Endothelial cell of umbilical vein (primary cell): ENCODE measurements around the gene ANAPC2. TPM values are rescaled to one million over a fixed set of nuclear protein-coding genes. Genes with fewer than 3 reads are reported as not detected.

Experiments
- BruUV-seq: library from RNA; stranded (reverse); fragments of 400-500 nt; replicated peaks from 2 replicates; lab custom pipeline; 2021; lab: Mats Ljungman, UMichigan
- CTCF ChIA-PET: fragments of 300-600, 350-600 bp; sonication (Branson Sonifier 250); formaldehyde crosslinking; loops from one replicate; lab custom pipeline; 2021; ENCODE audit warnings: antibody characterized with exemption, inconsistent platforms; lab: Charles Lee
- POLR2A ChIA-PET: fragments of 300-600, 350-600 bp; sonication (Branson Sonifier 250); formaldehyde crosslinking; loops from one replicate; lab custom pipeline; 2021; ENCODE audit warnings: antibody characterized with exemption, inconsistent platforms; lab: Charles Lee
- DNase-seq: peaks from one replicate; pipeline ENCODE4 v3.0.0-alpha.2; 2011; ENCODE audit warnings: low read depth, low spot score
- FAIRE-seq: peaks from 2 replicates; lab custom pipeline; 2011; peaks lifted over from hg19 to GRCh38; lab: Jason Lieb, UNC
- H2AFZ ChIP-seq: 2 replicates; pipeline ENCODE4 v1.6.0; 2012; ENCODE audit warnings: low read depth, low read length, control low read depth, inconsistent platforms
- H3K27ac ChIP-seq: 2 replicates; pipeline ENCODE4 v1.5.1; 2011; ENCODE audit warnings: low read depth, mild to moderate bottlenecking, control low read depth, low read length, moderate library complexity; ENCODE audit not compliant: insufficient read depth
- H3K27me3 ChIP-seq, 2 experiments: 2 replicates each; pipeline versions ENCODE4 v1.6.0 to v1.6.1; 2011; ENCODE audit warnings: low read length in 2 of 2, mixed read lengths in 1 of 2; ENCODE audit not compliant: control insufficient read depth in 2 of 2, insufficient read depth in 2 of 2
- H3K36me3 ChIP-seq, 2 experiments: 2 replicates in 1 of 2; 3 replicates in 1 of 2; pipeline ENCODE4 v1.5.1; 2011; ENCODE audit warnings: low read length in 2 of 2, mild to moderate bottlenecking in 1 of 2, moderate library complexity in 1 of 2; ENCODE audit not compliant: control insufficient read depth in 2 of 2, insufficient read depth in 2 of 2; ENCODE audit errors: extremely low read depth in 1 of 2
- H3K4me1 ChIP-seq: 3 replicates; pipeline ENCODE4 v1.5.1; 2011; ENCODE audit warnings: mild to moderate bottlenecking, low read length; ENCODE audit not compliant: control insufficient read depth, insufficient read depth; ENCODE audit errors: extremely low read depth
- H3K4me2 ChIP-seq: 2 replicates; pipeline ENCODE4 v1.6.1; 2011; ENCODE audit warnings: low read length, control low read depth, mixed read lengths; ENCODE audit not compliant: insufficient read depth
- H3K4me3 ChIP-seq, 3 experiments: fragments of 200-600 bp in 1 of 3; sonication (generic), shearing (Covaris generic) in 1 of 3; replicated peaks in 1 of 3; 2 replicates each; pipeline ENCODE4 v1.5.1; 2011 to 2016; ENCODE audit warnings: control low read depth in 3 of 3, low read length in 3 of 3, mild to moderate bottlenecking in 2 of 3, inconsistent platforms in 1 of 3, low read depth in 1 of 3, moderate library complexity in 1 of 3; ENCODE audit not compliant: insufficient read depth in 1 of 3
- H3K79me2 ChIP-seq: 2 replicates; pipeline ENCODE4 v1.6.0; 2012; ENCODE audit warnings: low read length, inconsistent platforms; ENCODE audit not compliant: control insufficient read depth, insufficient read depth
- H3K9ac ChIP-seq: replicated peaks from 2 replicates; pipeline ENCODE3; 2011; ENCODE audit warnings: low read length, control low read depth; ENCODE audit not compliant: insufficient read depth; ENCODE audit errors: extremely low read depth
- H3K9me1 ChIP-seq: replicated peaks from 3 replicates; pipeline ENCODE4 v1.6.0; 2011; ENCODE audit warnings: mild to moderate bottlenecking, low read length; ENCODE audit not compliant: control insufficient read depth, insufficient read depth; ENCODE audit errors: extremely low read depth
- H3K9me3 ChIP-seq: replicated peaks from 2 replicates; pipeline ENCODE4 v1.5.1; 2012; ENCODE audit warnings: low read length, inconsistent platforms; ENCODE audit not compliant: control insufficient read depth, insufficient read depth
- H4K20me1 ChIP-seq: replicated peaks from 2 replicates; pipeline ENCODE3; 2011; ENCODE audit warnings: mild to moderate bottlenecking, low read length; ENCODE audit not compliant: control insufficient read depth, insufficient read depth; ENCODE audit errors: extremely low read depth
- CTCF ChIP-seq, 2 donors: IDR thresholded peaks; 1 replicate in 1 of 2; 2 replicates in 1 of 2; pipeline ENCODE4 v1.5.1; 2011; ENCODE audit warnings: low read length in 2 of 2, mild to moderate bottlenecking in 2 of 2, moderate library complexity in 2 of 2, control low read depth in 1 of 2, inconsistent platforms in 1 of 2, low read depth in 1 of 2; ENCODE audit not compliant: insufficient read depth in 1 of 2; ENCODE audit errors: extremely low read depth in 1 of 2
- EZH2 ChIP-seq: IDR thresholded peaks from 2 replicates; pipeline ENCODE4 v1.6.1; 2012; ENCODE audit warnings: borderline replicate concordance, low read depth, mild to moderate bottlenecking, moderate library complexity, low read length, inconsistent platforms; ENCODE audit not compliant: severe bottlenecking
- MAX ChIP-seq: IDR thresholded peaks from 2 replicates; pipeline ENCODE4 v1.6.1; 2011; ENCODE audit not compliant: insufficient read depth, insufficient read length
- POLR2AphosphoS5 ChIP-seq: IDR thresholded peaks from 2 replicates; pipeline ENCODE4 v1.6.1; 2012; ENCODE audit warnings: low read depth, mild to moderate bottlenecking, control low read depth, low read length, moderate library complexity; ENCODE audit not compliant: insufficient read depth
- dilution Hi-C: fragments of 300-500 bp; cut with MboI; formaldehyde crosslinking; loops from one replicate; pipeline ENCODE4 v1.15.0; 2019; ENCODE audit warnings: low sequenced_read_pairs; ENCODE audit not compliant: extremely low pct_ligation_motif_present
- intact Hi-C: fragments of 100-400 bp; cut with micrococcal nuclease; formaldehyde crosslinking; loops from one replicate; pipeline ENCODE4 v1.10.0; 2022
- polyA plus RNA-seq, 4 experiments: library from polyadenylated mRNA; depleted of rRNA in 3 of 4; stranded (reverse) in 3 of 4; unstranded in 1 of 4; fragments of >200 nt; gene quantifications; 2 replicates each; pipeline versions ENCODE4 v1.2.1 to v1.2.3, GENCODE V29; 2011 to 2012; ENCODE audit warnings: missing spikeins in 1 of 4
- total RNA-seq: library from RNA; stranded (reverse); gene quantifications from 2 replicates; pipeline ENCODE4 v1.2.3, GENCODE V29; 2021

Gene ANAPC2
- total and polyA plus RNA-seq, 2 donors (not counting 3 experiments of a cell fraction or from before 2014, with no cell fraction given): 44.8 to 69.2 TPM

- ChIA-PET CTCF (interaction anchor here (1.0 kb wide), 2 partner anchors 9 to 69 kb away, joined by 3 read pairs; no protein-coding TSS in a partner anchor), POLR2A (no interaction called here)
- H3K9ac ChIP-seq: no peak overlapping the region
- no peak for DNase-seq
- FAIRE-seq: no peak
- H3K27me3 ChIP-seq: peaks cover 26 to 31% of the 10 kb centered on the region in 2 experiments
- no peak overlapping the region for H2AFZ ChIP-seq
- intact Hi-C loops: no loop called here
- H3K79me2 ChIP-seq: no peaks in the 10 kb centered on the region
- H3K36me3 ChIP-seq: no peaks in the 10 kb centered on the region
- H3K9me1 ChIP-seq: no peaks in the 10 kb centered on the region
- TF ChIP-seq POLR2AphosphoS5 (no peak), EZH2 (peak; percentile 77)
- no peaks in the 10 kb centered on the region for H4K20me1 ChIP-seq
- H3K4me3 ChIP-seq: no peak overlapping the region
- dilution Hi-C loops: no loop called here
- no peak overlapping the region for H3K27ac ChIP-seq
- no peak overlapping the region for H3K4me2 ChIP-seq
- BruUV-seq: no TSS peak
- no peaks in the 10 kb centered on the region for H3K9me3 ChIP-seq
- peaks cover 3% of the 10 kb centered on the region for H3K4me1 ChIP-seq
Observed at GRCh38 chr9:137167747-137168572, 20.4 kb downstream of the ANAPC2 start.

- Histone ChIP-seq H3K9me3 (no peaks in the 10 kb centered on the region), H3K9me1 (no peaks in the 10 kb centered on the region), H3K4me2 (no peak overlapping the region), H3K79me2 (no peaks in the 10 kb centered on the region), H3K27me3 (peaks cover 31 to 36% of the 10 kb centered on the region in 2 experiments), H3K27ac (no peak overlapping the region), H3K9ac (no peak overlapping the region), H3K4me1 (peaks cover 3% of the 10 kb centered on the region), H3K4me3 (no peak overlapping the region), H2AFZ (no peak overlapping the region), H4K20me1 (no peaks in the 10 kb centered on the region), H3K36me3 (no peaks in the 10 kb centered on the region)
- FAIRE-seq: no peak
- POLR2A ChIA-PET: no interaction called here
- TF ChIP-seq EZH2: peak; percentile 47
- TF ChIP-seq MAX: no peak
- TF ChIP-seq CTCF (IDR thresholded peaks at IDR 0.05; ENCODE audit: extremely low read depth in 1 of 2, insufficient read depth in 1 of 2, low read depth in 1 of 2, low read length in 2 of 2): no peak
- CTCF ChIA-PET: interaction anchor here (1.0 kb wide), 2 partner anchors 9 to 69 kb away, joined by 3 read pairs; no protein-coding TSS in a partner anchor
- no TSS peak for BruUV-seq
- no peak for DNase-seq
- dilution Hi-C loops: no loop called here
- intact Hi-C loops: no loop called here
Observed at GRCh38 chr9:137167277-137167746, 21.0 kb downstream of the ANAPC2 start.
